AG04449 (cell line): ENCODE data around the gene SLC24A3.

ENCODE experiments used
- CTCF ChIA-PET: fragments of 350-600 bp; formaldehyde crosslinking; extraction: SDS; loops from one replicate; lab custom pipeline; 2021; ENCODE audit warnings: antibody characterized with exemption; lab: Yijun Ruan, JAX
- POLR2A ChIA-PET: fragments of 400-600, 350-600 bp; formaldehyde crosslinking; extraction: SDS; loops from one replicate; lab custom pipeline; 2020; ENCODE audit warnings: antibody characterized with exemption, inconsistent platforms; lab: Yijun Ruan, JAX
- DNase-seq: peaks from one replicate; pipeline ENCODE4 v3.0.0-alpha.2; 2010; ENCODE audit warnings: low read depth, low spot score
- H3K4me3 ChIP-seq: 2 replicates; pipeline ENCODE4 v1.5.1; 2011; ENCODE audit warnings: low read depth, mild to moderate bottlenecking, control low read depth, low read length
- TF ChIP-seq, protein P1 (sequence below): IDR thresholded peaks from one replicate; pipeline ENCODE4 v1.5.1; 2011; ENCODE audit warnings: mild to moderate bottlenecking, moderate library complexity, low read length, control low read depth, inconsistent platforms; ENCODE audit not compliant: insufficient read depth; ENCODE audit errors: missing control alignments

SLC24A3 gene

GRCh38 chr20:19693508-19693907 lies 481.1 kb downstream of the SLC24A3 start:
- TF ChIP-seq, protein P1, sequence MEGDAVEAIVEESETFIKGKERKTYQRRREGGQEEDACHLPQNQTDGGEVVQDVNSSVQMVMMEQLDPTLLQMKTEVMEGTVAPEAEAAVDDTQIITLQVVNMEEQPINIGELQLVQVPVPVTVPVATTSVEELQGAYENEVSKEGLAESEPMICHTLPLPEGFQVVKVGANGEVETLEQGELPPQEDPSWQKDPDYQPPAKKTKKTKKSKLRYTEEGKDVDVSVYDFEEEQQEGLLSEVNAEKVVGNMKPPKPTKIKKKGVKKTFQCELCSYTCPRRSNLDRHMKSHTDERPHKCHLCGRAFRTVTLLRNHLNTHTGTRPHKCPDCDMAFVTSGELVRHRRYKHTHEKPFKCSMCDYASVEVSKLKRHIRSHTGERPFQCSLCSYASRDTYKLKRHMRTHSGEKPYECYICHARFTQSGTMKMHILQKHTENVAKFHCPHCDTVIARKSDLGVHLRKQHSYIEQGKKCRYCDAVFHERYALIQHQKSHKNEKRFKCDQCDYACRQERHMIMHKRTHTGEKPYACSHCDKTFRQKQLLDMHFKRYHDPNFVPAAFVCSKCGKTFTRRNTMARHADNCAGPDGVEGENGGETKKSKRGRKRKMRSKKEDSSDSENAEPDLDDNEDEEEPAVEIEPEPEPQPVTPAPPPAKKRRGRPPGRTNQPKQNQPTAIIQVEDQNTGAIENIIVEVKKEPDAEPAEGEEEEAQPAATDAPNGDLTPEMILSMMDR, result no peak
- no peak for DNase-seq
- ChIA-PET POLR2A (no interaction called here), CTCF (interaction anchor here (0.6 to 3.2 kb wide), 35 partner anchors 8 to 544 kb away, joined by 3 to 18 read pairs (median 4); partner anchors contain the start of gene NAA20)
- H3K4me3 ChIP-seq, result no peak overlapping the region

GRCh38 chr20:19695081-19695480 lies 482.6 kb downstream of the SLC24A3 start:
- CTCF ChIA-PET, result interaction anchor here (1.4 to 3.2 kb wide), 3 partner anchors 28 to 542 kb away, joined by 4 to 16 read pairs (median 13); no protein-coding TSS in a partner anchor
- no peak for DNase-seq

GRCh38 chr20:19696620-19697019 lies 484.2 kb downstream of the SLC24A3 start:
- ChIA-PET CTCF (interaction anchor here (1.2 to 1.6 kb wide), 2 partner anchors 8 to 298 kb away, joined by 5 read pairs; no protein-coding TSS in a partner anchor), POLR2A (no interaction called here)
- TF ChIP-seq, protein P1, result no peak
- DNase-seq, result no peak
- H3K4me3 ChIP-seq, result no peak overlapping the region

More at GRCh38 chr20:19695081-19695480, 482.6 kb downstream of the SLC24A3 start:
- no peak overlapping the region for H3K4me3 ChIP-seq
- TF ChIP-seq, protein P1, result no peak
- POLR2A ChIA-PET, result no interaction called here

DNA sequence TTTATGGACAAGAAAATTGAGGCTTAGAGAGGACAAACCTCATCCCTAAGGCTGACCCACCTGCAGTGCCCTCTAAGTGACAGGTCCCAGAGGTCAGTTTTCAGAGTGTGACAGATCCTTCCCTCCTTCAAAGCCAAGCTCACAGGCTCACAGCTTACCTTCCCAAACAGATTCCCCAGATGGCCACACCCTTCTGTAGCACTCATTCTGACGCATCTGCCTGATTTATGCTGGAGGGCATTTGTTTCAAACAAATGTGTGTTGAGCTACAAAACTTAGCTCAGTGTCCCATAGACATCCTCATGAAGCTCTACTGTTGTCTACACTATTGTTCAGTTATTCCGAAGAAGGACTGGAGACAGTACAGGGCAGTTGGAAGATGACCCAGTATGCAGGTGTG lies 485.0 kb downstream of the SLC24A3 start:
- DNase-seq, result no peak
- CTCF ChIA-PET, result interaction anchor here (1.2 to 1.6 kb wide), 3 partner anchors 8 to 354 kb away, joined by 4 to 5 read pairs (median 5); no protein-coding TSS in a partner anchor
- POLR2A ChIA-PET, result no interaction called here
- no peak overlapping the region for H3K4me3 ChIP-seq
- TF ChIP-seq, protein P1, result no peak

GRCh38 chr20:19699180-19699971 lies 486.9 kb downstream of the SLC24A3 start:
- DNase-seq, result peak; percentile 53
- ChIA-PET CTCF (interaction anchor here (1.0 to 1.4 kb wide), 3 partner anchors 9 to 301 kb away, joined by 3 to 4 read pairs (median 3); no protein-coding TSS in a partner anchor), POLR2A (interaction anchor here (0.5 to 0.9 kb wide), 2 partner anchors 66 to 278 kb away, joined by 3 to 5 read pairs; no protein-coding TSS in a partner anchor)
- no peak overlapping the region for H3K4me3 ChIP-seq
- TF ChIP-seq, protein P1, result no peak

DNA sequence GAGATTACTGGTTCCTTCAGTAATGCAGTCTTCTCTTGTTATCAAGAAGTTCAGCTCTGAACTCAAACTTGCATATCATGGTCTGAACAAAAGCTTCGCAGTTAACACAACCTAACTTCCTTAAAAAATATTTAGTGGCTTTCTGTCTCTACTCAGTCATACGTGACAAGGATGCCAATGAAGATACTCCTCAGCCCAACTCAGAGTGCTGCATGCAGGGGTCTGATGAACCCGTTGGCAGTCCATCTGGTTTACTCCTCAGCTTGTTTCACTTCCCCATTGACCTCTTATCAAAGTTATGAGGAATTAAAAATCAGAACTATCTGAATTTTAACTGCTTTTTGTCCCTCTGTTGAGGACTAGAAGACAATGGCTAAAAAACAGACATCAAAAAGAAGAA lies 489.0 kb downstream of the SLC24A3 start:
- ChIA-PET CTCF (interaction anchor here (3.8 kb wide), 1 partner anchor 8 kb away, joined by 16 read pairs; no protein-coding TSS in a partner anchor), POLR2A (no interaction called here)
- no peak for DNase-seq
- H3K4me3 ChIP-seq, result no peak overlapping the region
- TF ChIP-seq, protein P1, result no peak
